Osteocyte (in vitro differentiated cells): ENCODE results near the gene TNFSF13B. TPM values are rescaled to one million over a fixed set of nuclear protein-coding genes. Genes with fewer than 3 reads are reported as not detected.
A peak's percentile ranks its signal among the peaks of the same experiment; 100 is the strongest.

Experiments used
- DNase-seq: peaks from one replicate; pipeline ENCODE4 v3.0.0; 2021; ENCODE audit warnings: mixed read lengths; ENCODE audit not compliant: unreplicated experiment; ENCODE audit errors: extremely low spot score
- H3K27ac Mint-ChIP-seq: one replicate; pipeline ENCODE4 v1.8.0; 2021; ENCODE audit warnings: mild to moderate bottlenecking, mixed read lengths; ENCODE audit not compliant: unreplicated experiment
- H3K27me3 Mint-ChIP-seq: one replicate; pipeline ENCODE4 v1.8.0; 2021; ENCODE audit warnings: mixed read lengths; ENCODE audit not compliant: unreplicated experiment
- H3K36me3 Mint-ChIP-seq: one replicate; pipeline ENCODE4 v1.8.0; 2021; ENCODE audit warnings: mixed read lengths; ENCODE audit not compliant: unreplicated experiment
- H3K4me1 Mint-ChIP-seq: one replicate; pipeline ENCODE4 v1.8.0; 2021; ENCODE audit warnings: mixed read lengths; ENCODE audit not compliant: unreplicated experiment
- H3K4me3 Mint-ChIP-seq: one replicate; pipeline ENCODE4 v1.8.0; 2021; ENCODE audit warnings: mild to moderate bottlenecking, moderate library complexity, mixed read lengths; ENCODE audit not compliant: unreplicated experiment
- H3K9me3 Mint-ChIP-seq: one replicate; pipeline ENCODE4 v1.8.0; 2021; ENCODE audit warnings: mixed read lengths; ENCODE audit not compliant: unreplicated experiment
- CTCF ChIP-seq: fragments of 200-600 bp; sonication (generic); IDR thresholded peaks from 2 replicates; pipeline ENCODE4 v1.5.0; 2021; ENCODE audit warnings: antibody characterized with exemption, mild to moderate bottlenecking, moderate library complexity
- total RNA-seq: library from RNA; stranded (reverse); gene quantifications from 2 replicates; pipeline ENCODE4 v1.2.1, GENCODE V29; 2021

Gene TNFSF13B
- total RNA-seq, 1 donor from 2014 or later = 1.7 TPM

GRCh38 chr13:108226184-108226583 lies 43.3 kb upstream of the TNFSF13B start:
- TF ChIP-seq CTCF = no peak
- H3K4me1 Mint-ChIP-seq = peaks cover 5% of the 10 kb centered on the region
- peaks cover 7% of the 10 kb centered on the region for H3K36me3 Mint-ChIP-seq
- DNase-seq = no peak
- H3K27me3 Mint-ChIP-seq = no peaks in the 10 kb centered on the region
- H3K4me3 Mint-ChIP-seq = no peak overlapping the region
- H3K27ac Mint-ChIP-seq = no peak overlapping the region
- H3K9me3 Mint-ChIP-seq = no peaks in the 10 kb centered on the region

- peaks cover 5% of the 10 kb centered on the region for H3K4me1 Mint-ChIP-seq
- TF ChIP-seq CTCF = peak; percentile 79
- H3K9me3 Mint-ChIP-seq = no peaks in the 10 kb centered on the region
- no peak overlapping the region for H3K4me3 Mint-ChIP-seq
- H3K27me3 Mint-ChIP-seq = no peaks in the 10 kb centered on the region
- no peak for DNase-seq
- H3K36me3 Mint-ChIP-seq = peaks cover 7% of the 10 kb centered on the region
- no peak overlapping the region for H3K27ac Mint-ChIP-seq
Observed at GRCh38 chr13:108227651-108228272, 41.8 kb upstream of the TNFSF13B start.

GRCh38 chr13:108230377-108230776 lies 39.1 kb upstream of the TNFSF13B start:
- Mint-ChIP-seq H3K9me3 (no peaks in the 10 kb centered on the region), H3K36me3 (peaks cover 12% of the 10 kb centered on the region), H3K4me3 (no peak overlapping the region), H3K27ac (no peak overlapping the region), H3K4me1 (peaks cover 5% of the 10 kb centered on the region), H3K27me3 (no peaks in the 10 kb centered on the region)
- no peak for TF ChIP-seq CTCF
- DNase-seq = no peak

GRCh38 chr13:108249150-108249549 lies 20.4 kb upstream of the TNFSF13B start:
- Mint-ChIP-seq H3K4me1 (no peaks in the 10 kb centered on the region), H3K36me3 (peaks cover 7% of the 10 kb centered on the region), H3K9me3 (peaks cover 49% of the 10 kb centered on the region), H3K27ac (no peak overlapping the region), H3K27me3 (no peaks in the 10 kb centered on the region), H3K4me3 (no peak overlapping the region)
- no peak for DNase-seq
- no peak for TF ChIP-seq CTCF

- H3K27me3 Mint-ChIP-seq = no peaks in the 10 kb centered on the region
- H3K4me1 Mint-ChIP-seq = no peaks in the 10 kb centered on the region
- no peak for TF ChIP-seq CTCF
- no peak for DNase-seq
- no peak overlapping the region for H3K4me3 Mint-ChIP-seq
- H3K27ac Mint-ChIP-seq = no peak overlapping the region
- peaks cover 9% of the 10 kb centered on the region for H3K9me3 Mint-ChIP-seq
- peaks cover 3% of the 10 kb centered on the region for H3K36me3 Mint-ChIP-seq
Observed at GRCh38 chr13:108257248-108257647, 12.3 kb upstream of the TNFSF13B start.
